Body of pancreas (tissue), 4 donors: ENCODE measurements around the gene HES1. TPM values are rescaled to one million over a fixed set of nuclear protein-coding genes. Genes with fewer than 3 reads are reported as not detected.

Experiments
- ATAC-seq: fragments of 150-250 bp; one replicate; pipeline ENCODE4 v1.9.1; 2016
- DNase-seq, 4 donors: peaks; one replicate each; pipeline ENCODE4 v3.0.0-alpha.2; 2019
- H3K27ac ChIP-seq, 4 donors: fragments of 200-600 bp; sonication (generic); 1 replicate in 3 of 4; 2 replicates in 1 of 4; pipeline versions ENCODE4 v1.5.1 to v1.6.1; 2016 to 2019; ENCODE audit warnings: mild to moderate bottlenecking in 1 of 4, mixed read lengths in 1 of 4, moderate library complexity in 1 of 4
- H3K27me3 ChIP-seq, 2 donors: fragments of 200-600 bp; sonication (generic); one replicate each; pipeline ENCODE4 v1.6.0; 2016; ENCODE audit warnings: mild to moderate bottlenecking in 1 of 2
- H3K36me3 ChIP-seq, 2 donors: fragments of 200-600 bp; sonication (generic); replicated peaks in 1 of 2; 2 replicates each; pipeline ENCODE4 v1.5.1; 2016; ENCODE audit warnings: low read depth in 2 of 2; ENCODE audit not compliant: insufficient read depth in 1 of 2
- H3K4me1 ChIP-seq: fragments of 200-600 bp; sonication (generic); one replicate; pipeline ENCODE4 v1.6.0; 2016
- H3K4me3 ChIP-seq, 2 donors: fragments of 200-600 bp; sonication (generic); 1 replicate in 1 of 2; 2 replicates in 1 of 2; pipeline ENCODE4 v1.5.1; 2016 to 2019
- H3K9me3 ChIP-seq, 3 donors: fragments of 200-600 bp; sonication (generic); 1 replicate in 2 of 3; 2 replicates in 1 of 3; pipeline ENCODE4 v1.5.1; 2016
- POLR2A ChIP-seq, 3 donors: fragments of 450-650 bp; IDR thresholded peaks; one replicate each; pipeline ENCODE4 v1.6.1; 2016; ENCODE audit warnings: antibody characterized with exemption in 3 of 3, mild to moderate bottlenecking in 2 of 3
- WGBS, 2 donors: methylation state at CpG; one replicate each; pipeline ENCODE4 v1.1.5; 2017; 5-methylcytosine and 5-hydroxymethylcytosine counted together
- intact Hi-C: fragments of 100-400 bp; cut with DNase I; formaldehyde crosslinking; loops from one replicate; pipeline ENCODE4 v1.15.1; 2023
- total RNA-seq, 2 donors: library from RNA; depleted of rRNA; stranded (reverse); fragments of >200 nt; gene quantifications; one replicate each; pipeline ENCODE4 v1.1.0, GENCODE V29; 2016
- TF ChIP-seq, protein P1 (sequence below), 7 experiments: fragments of 450-650 bp in 4 of 7; fragments of 200-600 bp in 3 of 7; sonication (generic) in 3 of 7; IDR thresholded peaks; one replicate each; pipeline ENCODE4 v1.5.1; 2016 to 2019; ENCODE audit warnings: antibody characterized with exemption in 7 of 7

Gene HES1
- total RNA-seq, 2 donors from 2014 or later: 28.5 to 49.1 TPM

DNA sequence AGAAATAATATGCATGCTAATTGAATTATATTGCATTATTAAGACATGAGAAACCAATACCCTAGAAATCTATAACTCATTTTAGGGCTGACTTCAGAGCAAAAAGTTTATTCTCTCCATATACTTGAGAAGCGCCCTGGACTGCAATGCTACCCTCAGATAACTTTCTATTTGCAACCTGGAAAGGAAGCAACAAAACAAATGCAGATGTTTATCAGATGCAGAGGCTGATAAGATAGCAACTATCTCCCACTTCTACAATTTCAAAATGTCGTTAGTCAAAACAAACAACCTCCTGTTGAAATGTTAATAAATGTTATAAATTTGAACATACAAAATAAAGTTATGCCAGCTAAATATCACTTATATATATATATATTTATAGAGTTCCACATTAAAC, 34.8 kb downstream of the HES1 start:
- Histone ChIP-seq H3K9me3 (no peaks in the 10 kb centered on the region), H3K4me1 (peaks cover 35% of the 10 kb centered on the region), H3K36me3 (no peaks in the 10 kb centered on the region), H3K27me3 (no peaks in the 10 kb centered on the region), H3K4me3 (no peak overlapping the region), H3K27ac (no peak overlapping the region)
- TF ChIP-seq POLR2A (IDR thresholded peaks at IDR 0.05): no peak
- TF ChIP-seq, protein P1, sequence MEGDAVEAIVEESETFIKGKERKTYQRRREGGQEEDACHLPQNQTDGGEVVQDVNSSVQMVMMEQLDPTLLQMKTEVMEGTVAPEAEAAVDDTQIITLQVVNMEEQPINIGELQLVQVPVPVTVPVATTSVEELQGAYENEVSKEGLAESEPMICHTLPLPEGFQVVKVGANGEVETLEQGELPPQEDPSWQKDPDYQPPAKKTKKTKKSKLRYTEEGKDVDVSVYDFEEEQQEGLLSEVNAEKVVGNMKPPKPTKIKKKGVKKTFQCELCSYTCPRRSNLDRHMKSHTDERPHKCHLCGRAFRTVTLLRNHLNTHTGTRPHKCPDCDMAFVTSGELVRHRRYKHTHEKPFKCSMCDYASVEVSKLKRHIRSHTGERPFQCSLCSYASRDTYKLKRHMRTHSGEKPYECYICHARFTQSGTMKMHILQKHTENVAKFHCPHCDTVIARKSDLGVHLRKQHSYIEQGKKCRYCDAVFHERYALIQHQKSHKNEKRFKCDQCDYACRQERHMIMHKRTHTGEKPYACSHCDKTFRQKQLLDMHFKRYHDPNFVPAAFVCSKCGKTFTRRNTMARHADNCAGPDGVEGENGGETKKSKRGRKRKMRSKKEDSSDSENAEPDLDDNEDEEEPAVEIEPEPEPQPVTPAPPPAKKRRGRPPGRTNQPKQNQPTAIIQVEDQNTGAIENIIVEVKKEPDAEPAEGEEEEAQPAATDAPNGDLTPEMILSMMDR (IDR thresholded peaks at IDR 0.05): no peak
- ATAC-seq (no peak), DNase-seq (no peak)
- intact Hi-C loops: no loop called here
- 51 to 78% methylated on average over 2 of the region's 2 CpGs for WGBS, 2 donors

DNA sequence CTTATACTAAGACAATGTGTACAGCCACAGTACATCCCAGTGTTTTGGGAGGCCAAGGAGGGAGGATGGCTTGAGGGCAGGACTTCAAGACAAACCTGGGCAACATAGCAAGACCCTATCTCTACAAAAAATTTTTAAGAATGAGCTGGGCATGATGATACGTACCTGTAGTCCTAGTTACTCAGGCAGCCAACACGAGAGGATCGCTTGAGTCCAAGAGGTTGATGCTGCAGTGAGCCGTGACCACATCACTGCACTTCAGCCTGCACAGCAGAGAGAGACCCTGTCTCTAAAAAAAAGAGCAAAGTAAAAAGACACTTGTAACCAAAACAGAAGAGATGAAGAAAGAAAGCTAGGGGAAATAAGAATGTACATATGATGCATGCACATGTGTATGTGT, 38.5 kb downstream of the HES1 start:
- H3K9me3 ChIP-seq: no peaks in the 10 kb centered on the region
- ATAC-seq (no peak), DNase-seq (no peak)
- TF ChIP-seq, protein P1 (IDR thresholded peaks at IDR 0.05): no peak
- TF ChIP-seq POLR2A (IDR thresholded peaks at IDR 0.05): no peak
- H3K4me1 ChIP-seq: peaks cover 14% of the 10 kb centered on the region
- no peaks in the 10 kb centered on the region for H3K27me3 ChIP-seq
- no peaks in the 10 kb centered on the region for H3K36me3 ChIP-seq
- intact Hi-C loops: no loop called here
- H3K4me3 ChIP-seq: no peak overlapping the region
- H3K27ac ChIP-seq: no peak overlapping the region
- WGBS, 2 donors: 82 to 87% methylated on average over 4 of the region's 4 CpGs

- intact Hi-C loops: no loop called here
- H3K4me3 ChIP-seq: no peak overlapping the region
- H3K27ac ChIP-seq: no peak overlapping the region
- ATAC-seq (no peak), DNase-seq (no peak)
- H3K4me1 ChIP-seq: peaks cover 14% of the 10 kb centered on the region
- 90 to 91% methylated on average over 6 of the region's 6 CpGs for WGBS, 2 donors
- H3K36me3 ChIP-seq: no peaks in the 10 kb centered on the region
- no peaks in the 10 kb centered on the region for H3K27me3 ChIP-seq
- H3K9me3 ChIP-seq: no peaks in the 10 kb centered on the region
- TF ChIP-seq POLR2A (IDR thresholded peaks at IDR 0.05): no peak
- TF ChIP-seq, protein P1 (IDR thresholded peaks at IDR 0.05): no peak
Observed at GRCh38 chr3:194174980-194175379, 39.0 kb downstream of the HES1 start.

GRCh38 chr3:194176274-194176991, 40.5 kb downstream of the HES1 start:
- no peak overlapping the region for H3K27ac ChIP-seq
- DNase-seq: no peak

More at GRCh38 chr3:194176274-194176991, 40.5 kb downstream of the HES1 start:
- 78 to 80% methylated on average over 18 of the region's 18 CpGs for WGBS, 2 donors
- no peak for ATAC-seq
- peaks cover 14% of the 10 kb centered on the region for H3K4me1 ChIP-seq
- no peaks in the 10 kb centered on the region for H3K9me3 ChIP-seq
- no peaks in the 10 kb centered on the region for H3K27me3 ChIP-seq
- intact Hi-C loops: no loop called here
- no peaks in the 10 kb centered on the region for H3K36me3 ChIP-seq
- H3K4me3 ChIP-seq: no peak overlapping the region
- TF ChIP-seq, protein P1 (IDR thresholded peaks at IDR 0.05): no peak
- TF ChIP-seq POLR2A (IDR thresholded peaks at IDR 0.05): no peak
